ENCODE results near the gene HMGCR.
"Not testable (repeated sequence)": the region's sequence is repeated elsewhere in the genome, so short reads cannot be mapped to it uniquely, and the experiment has no call there.

The HMGCR gene
- total RNA-seq, result 79.2 to 427 (median 325) reads per million in 17 experiments

GRCh38 chr5:75336615-75337336, at the start of gene HMGCR:
Gene HMGCR (plus strand): TSS chr5:75337220. CDS start chr5:75342606, 5,386 bp downstream.
- DNase-seq, result peak; percentile 99 to 100 (median 99)

- DNase-seq, result not testable (repeated sequence)
These were observed 45.2 kb upstream of the HMGCR start for GRCh38 chr5:75291844-75292243.

GRCh38 chr5:75300084-75300483, 36.9 kb upstream of the HMGCR start:
- no peak for DNase-seq

DNA sequence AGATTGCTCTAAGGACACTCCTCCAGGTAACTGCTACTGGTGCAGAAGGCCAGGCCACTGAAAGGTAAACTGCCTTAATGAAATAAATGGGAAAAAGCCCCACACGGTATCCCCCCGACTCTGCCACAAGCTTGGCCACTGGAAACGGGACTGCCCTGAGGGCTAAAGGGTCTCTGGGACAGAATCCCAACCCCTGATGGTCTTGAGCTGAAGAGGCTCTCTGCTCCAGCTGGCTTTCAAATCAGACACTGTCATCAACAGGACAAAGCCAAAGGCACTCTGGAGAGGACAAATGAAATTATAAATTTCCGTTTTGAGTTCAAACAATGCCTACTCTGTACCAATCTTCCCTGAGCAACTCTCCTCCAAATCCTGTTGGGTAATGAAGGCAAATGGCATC, 33.6 kb upstream of the HMGCR start:
- no peak for DNase-seq

- DNase-seq, result not testable (repeated sequence)
These were observed 32.5 kb upstream of the HMGCR start for GRCh38 chr5:75304486-75304885.

DNA sequence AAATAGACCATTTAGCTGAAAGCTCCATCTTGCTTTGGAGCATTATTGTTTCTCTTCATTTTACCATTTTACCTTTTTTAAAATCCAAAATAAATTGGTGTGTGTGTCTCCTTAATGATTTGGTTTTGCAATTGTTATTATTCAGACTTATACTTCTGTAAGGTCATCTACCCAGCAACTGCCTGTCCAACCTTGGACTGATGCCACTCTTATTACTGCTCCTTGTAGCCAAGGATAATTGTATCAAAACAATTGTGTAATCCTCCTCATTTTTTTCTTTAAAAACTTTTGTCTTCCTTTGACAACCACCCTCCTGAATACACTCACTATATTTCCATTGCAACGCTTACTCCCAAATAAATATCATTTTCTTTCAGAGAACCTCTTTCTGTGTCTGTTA, 30.3 kb upstream of the HMGCR start:
- no peak for DNase-seq

- DNase-seq, result no peak
These were observed 26.8 kb upstream of the HMGCR start for GRCh38 chr5:75310212-75310611.

DNA sequence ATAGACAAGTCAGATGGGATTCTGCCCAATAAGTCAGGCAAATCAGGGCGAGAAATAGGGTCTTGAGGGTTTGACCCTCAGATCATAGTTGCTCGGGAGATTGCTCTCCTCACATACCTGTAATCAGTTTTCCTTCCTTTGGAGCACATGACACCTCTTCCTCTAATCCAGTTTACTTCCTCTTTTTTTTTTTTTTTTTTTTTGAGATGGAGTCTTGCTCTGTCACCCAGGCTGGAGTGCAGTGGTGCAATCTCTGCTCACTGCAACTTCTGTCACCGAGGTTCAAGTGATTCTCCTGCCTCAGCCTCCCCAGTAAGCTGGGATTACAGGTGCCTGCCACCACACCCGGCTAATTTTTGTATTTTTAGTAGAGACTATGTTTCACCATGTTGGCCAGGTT, 17.9 kb upstream of the HMGCR start:
- peak; percentile 28 to 70 (median 58) for DNase-seq

- peak; percentile 44 to 75 (median 58) for DNase-seq
These were observed 17.4 kb upstream of the HMGCR start for GRCh38 chr5:75319638-75320037.

DNA sequence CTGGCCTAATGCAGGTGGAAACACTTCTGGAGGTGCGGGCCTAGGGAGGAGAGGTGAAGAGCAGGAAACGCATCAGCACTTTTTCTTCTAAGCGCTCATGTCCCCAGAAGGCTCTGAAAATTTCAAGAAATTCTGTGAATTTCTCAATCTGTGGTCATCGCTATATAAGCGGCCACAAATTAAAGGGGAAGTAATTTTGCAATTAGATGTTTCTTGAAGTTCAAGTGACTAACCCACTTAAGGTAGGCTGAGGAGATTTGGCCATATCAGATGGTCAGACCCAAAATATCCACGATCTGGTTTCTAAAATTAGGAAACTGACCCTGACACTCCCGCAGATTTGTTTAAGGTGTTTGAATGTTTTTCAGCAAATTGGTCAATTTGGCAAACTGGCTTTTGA, 16.6 kb upstream of the HMGCR start:
- DNase-seq, result peak; percentile 65 to 95 (median 80)

DNA sequence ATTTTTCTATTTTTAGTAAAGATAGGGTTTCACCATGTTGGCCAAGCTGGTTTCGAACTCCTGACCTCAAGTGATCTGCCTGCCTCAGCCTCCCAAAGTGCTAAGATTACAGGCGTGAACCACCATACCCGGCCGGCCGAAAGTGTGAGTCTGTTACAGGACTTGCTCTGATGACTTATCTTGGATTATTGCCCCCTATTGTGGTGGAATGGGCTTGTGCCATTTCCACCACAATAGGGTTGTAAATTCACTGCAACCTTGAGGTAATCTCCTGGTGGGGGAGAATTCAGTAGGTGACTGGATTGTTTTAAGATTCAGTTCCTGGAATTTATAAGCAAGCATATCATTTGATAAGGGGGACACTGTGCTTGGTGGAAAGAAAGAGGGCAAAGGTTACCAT, 15.0 kb upstream of the HMGCR start:
- DNase-seq, result no peak

- peak in 3 of 4 experiments; percentile 7 to 47 (median 37) for DNase-seq
These were observed 12.2 kb upstream of the HMGCR start for GRCh38 chr5:75324791-75325190.

DNA sequence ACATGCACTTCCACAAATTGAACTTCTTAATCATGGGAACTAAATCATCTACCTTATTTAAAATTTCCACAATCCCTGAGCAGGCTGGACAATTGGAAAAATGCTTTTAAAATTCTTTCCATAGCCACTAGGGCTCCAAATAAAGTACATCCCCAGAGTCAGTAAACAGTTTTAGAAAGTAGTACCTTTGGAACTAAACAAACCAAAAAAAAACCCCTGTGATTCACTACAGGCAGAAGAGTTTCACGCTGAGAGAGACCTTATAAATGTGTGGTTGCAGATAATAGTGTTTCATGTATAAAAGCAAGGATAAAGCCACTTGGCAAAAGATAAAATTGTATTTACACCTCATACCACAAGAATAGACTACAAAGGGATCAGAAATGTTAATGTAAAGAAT, 11.8 kb upstream of the HMGCR start:
- DNase-seq, result no peak

DNA sequence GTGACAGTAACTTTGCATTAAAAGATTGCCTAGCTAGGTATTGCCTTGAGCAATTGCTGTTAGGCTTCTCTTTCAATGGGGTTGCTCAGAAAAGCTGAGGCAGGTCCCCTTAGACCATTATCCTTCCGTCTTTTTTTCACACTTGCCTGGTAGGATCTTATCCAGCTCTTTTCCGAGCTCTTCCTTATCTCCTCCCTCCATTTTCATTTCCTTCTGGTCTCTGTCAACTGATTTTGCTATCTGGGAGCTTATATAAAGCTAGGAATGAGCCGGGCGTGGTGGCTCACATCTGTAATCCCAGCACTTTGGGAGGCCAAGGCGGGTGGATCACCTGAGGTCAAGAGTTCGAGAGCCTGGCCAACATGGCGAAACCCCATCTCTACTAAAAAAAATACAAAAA, 6.6 kb upstream of the HMGCR start:
- no peak for DNase-seq

GRCh38 chr5:75331095-75332090, 5.6 kb upstream of the HMGCR start:
- peak; percentile 4 to 51 (median 26) for DNase-seq

DNA sequence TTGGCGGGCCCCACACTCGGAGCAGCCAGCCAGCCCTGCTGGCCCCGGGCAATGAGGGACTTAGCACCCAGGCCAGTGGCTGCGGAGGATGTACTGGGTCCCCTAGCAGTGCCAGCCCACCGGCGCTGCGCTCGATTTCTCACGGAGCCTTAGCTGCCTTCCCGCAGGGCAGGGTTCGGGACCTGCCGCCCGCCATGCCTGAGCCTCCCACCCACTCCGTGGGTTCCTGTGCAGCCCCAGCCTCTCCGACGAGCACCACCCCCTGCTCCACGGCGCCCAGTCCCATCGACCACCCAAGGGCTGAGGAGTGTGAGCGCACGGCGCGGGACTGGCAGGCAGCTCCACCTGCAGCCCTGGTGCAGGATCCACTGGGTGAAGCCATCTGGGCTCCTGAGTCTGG, 3.3 kb upstream of the HMGCR start:
- not testable (repeated sequence) for DNase-seq

- not testable (repeated sequence) for DNase-seq
These were observed 2.6 kb upstream of the HMGCR start for GRCh38 chr5:75334413-75334812.

- DNase-seq, result no peak
These were observed 1.5 kb upstream of the HMGCR start for GRCh38 chr5:75335486-75335885.

GRCh38 chr5:75335952-75336614, 937 bp upstream of the HMGCR start:
- peak; percentile 79 to 93 (median 85) for DNase-seq

- DNase-seq, result peak; percentile 35 to 56 (median 44)
These were observed 474 bp downstream of the HMGCR start for GRCh38 chr5:75337366-75338021.

DNA sequence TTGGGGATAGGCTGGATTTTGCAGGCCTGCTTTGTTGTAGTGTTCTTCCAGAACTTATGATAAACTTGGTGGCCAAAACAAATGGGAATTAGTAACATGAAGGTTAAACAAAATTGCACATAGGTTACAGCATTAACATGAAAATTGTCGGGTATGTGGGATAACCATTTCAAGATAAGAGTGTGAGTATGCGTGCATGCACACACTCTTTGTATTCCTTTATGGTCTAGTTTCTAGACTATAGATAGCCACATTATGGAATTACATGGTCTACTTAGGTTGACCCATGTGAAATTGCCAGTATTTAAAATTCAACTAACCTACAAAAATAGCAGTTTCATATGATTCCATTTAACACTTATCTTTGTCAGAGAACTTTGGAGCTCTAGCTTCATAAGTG, 1.4 kb downstream of the HMGCR start:
- DNase-seq, result no peak
